SHP77 (cell line): ENCODE results near the gene DHRS4.
"Not testable (repeated sequence)": the region's sequence is repeated elsewhere in the genome, so short reads cannot be mapped to it uniquely, and the experiment has no call there.

Source experiments
- DNase-seq, 2 experiments: peaks; one replicate each; lab custom pipeline; 2025; lab: John Stamatoyannopoulos, UW

DHRS4 gene

GRCh38 chr14:23984891-23985602 is 31.5 kb downstream of the DHRS4 start:
- DNase-seq, result no peak

- peak in 1 of 2 experiments; percentile 3 for DNase-seq
Observed at GRCh38 chr14:23988223-23988606, 34.6 kb downstream of the DHRS4 start.

- peak; percentile 90 to 94 for DNase-seq
Observed at GRCh38 chr14:23988607-23989363, 35.2 kb downstream of the DHRS4 start, which contains the start of gene DHRS4L2. Gene DHRS4L2, plus strand, starts transcription at chr14:23988929. Its CDS starts 19 bp downstream, at chr14:23988948.

- DNase-seq, result peak; percentile 81 to 91
Observed at GRCh38 chr14:23989734-23990445, 36.3 kb downstream of the DHRS4 start.

- not testable (repeated sequence) for DNase-seq
Observed at GRCh38 chr14:23990961-23991360, 37.4 kb downstream of the DHRS4 start.

- not testable (repeated sequence) for DNase-seq
Observed at GRCh38 chr14:23993042-23993441, 39.5 kb downstream of the DHRS4 start.

- not testable (repeated sequence) for DNase-seq
Observed at GRCh38 chr14:23996009-23996408, 42.4 kb downstream of the DHRS4 start.

- DNase-seq, result not testable (repeated sequence)
Observed at GRCh38 chr14:23996825-23997224, 43.3 kb downstream of the DHRS4 start.

- not testable (repeated sequence) for DNase-seq
Observed at GRCh38 chr14:23999640-24000039, 46.1 kb downstream of the DHRS4 start.

GRCh38 chr14:24001078-24001477 is 47.5 kb downstream of the DHRS4 start:
- not testable (repeated sequence) for DNase-seq

- DNase-seq, result not testable (repeated sequence)
Observed at GRCh38 chr14:24001679-24002078, 48.1 kb downstream of the DHRS4 start.

- not testable (repeated sequence) for DNase-seq
Observed at GRCh38 chr14:24006471-24006816, 52.9 kb downstream of the DHRS4 start.

GRCh38 chr14:24006817-24007652 is 53.5 kb downstream of the DHRS4 start:
- DNase-seq, result peak in 1 of 2 experiments; percentile 18

GRCh38 chr14:24011051-24011450 is 57.5 kb downstream of the DHRS4 start:
- no peak for DNase-seq

GRCh38 chr14:24012726-24013273 is 59.2 kb downstream of the DHRS4 start:
- not testable (repeated sequence) for DNase-seq

GRCh38 chr14:24013654-24014514 is 60.3 kb downstream of the DHRS4 start:
- peak; percentile 68 to 80 for DNase-seq

GRCh38 chr14:24015745-24016144 is 62.2 kb downstream of the DHRS4 start:
- not testable (repeated sequence) for DNase-seq
